MCF 10A (cell line): ENCODE data around the gene CDHR2. TPM values are rescaled to one million over a fixed set of nuclear protein-coding genes. Genes with fewer than 3 reads are reported as not detected.

Source experiments
- BruUV-seq: library from RNA; stranded (reverse); fragments of 400-500 nt; replicated peaks from 2 replicates; lab custom pipeline; 2021; lab: Mats Ljungman, UMichigan
- CTCF ChIA-PET: fragments of 300-600 bp; sonication (Branson Sonifier 250); formaldehyde crosslinking; extraction: SDS; loops from one replicate; lab custom pipeline; 2021; ENCODE audit warnings: antibody characterized with exemption, inconsistent platforms; lab: Yijun Ruan, JAX
- POLR2A ChIA-PET: fragments of 300-600, 350-650 bp; sonication (Branson Sonifier 250); formaldehyde crosslinking; extraction: SDS; loops from one replicate; lab custom pipeline; 2020; ENCODE audit warnings: antibody characterized with exemption, inconsistent platforms; lab: Yijun Ruan, JAX
- DNase-seq: peaks from one replicate; pipeline ENCODE4 v3.0.0-alpha.2; 2018; ENCODE audit not compliant: unreplicated experiment
- H3K27ac Mint-ChIP-seq: one replicate; pipeline ENCODE4 v1.8.0; 2022; ENCODE audit warnings: mild to moderate bottlenecking, low read depth, mixed read lengths; ENCODE audit not compliant: unreplicated experiment
- H3K27me3 Mint-ChIP-seq: one replicate; pipeline ENCODE4 v1.8.0; 2022; ENCODE audit warnings: mixed read lengths; ENCODE audit not compliant: insufficient read depth, unreplicated experiment
- H3K36me3 Mint-ChIP-seq: one replicate; pipeline ENCODE4 v1.8.0; 2022; ENCODE audit warnings: mild to moderate bottlenecking, moderate library complexity, mixed read lengths; ENCODE audit not compliant: insufficient read depth, unreplicated experiment
- H3K4me1 Mint-ChIP-seq: one replicate; pipeline ENCODE4 v1.8.0; 2022; ENCODE audit warnings: mixed read lengths; ENCODE audit not compliant: insufficient read depth, unreplicated experiment
- H3K4me3 Mint-ChIP-seq: one replicate; pipeline ENCODE4 v1.8.0; 2022; ENCODE audit warnings: mild to moderate bottlenecking, moderate library complexity, mixed read lengths; ENCODE audit not compliant: unreplicated experiment
- H3K9me3 Mint-ChIP-seq: one replicate; pipeline ENCODE4 v1.8.0; 2022; ENCODE audit warnings: mixed read lengths; ENCODE audit not compliant: unreplicated experiment
- intact Hi-C: fragments of 100-400 bp; cut with micrococcal nuclease; formaldehyde crosslinking; loops from 2 replicates; pipeline ENCODE4 v1.14.1; 2022
- total RNA-seq: library from RNA; stranded (reverse); gene quantifications from 2 replicates; pipeline ENCODE4 v1.2.3, GENCODE V29; 2022
- TF ChIP-seq, protein P1 (sequence below): fragments of 200-600 bp; IDR thresholded peaks from one replicate; pipeline ENCODE4 v1.8.0; 2022; ENCODE audit warnings: antibody characterized with exemption, mild to moderate bottlenecking; ENCODE audit not compliant: unreplicated experiment

Gene CDHR2
- total RNA-seq, 1 experiment from 2014 or later, result 0.09 TPM

DNA sequence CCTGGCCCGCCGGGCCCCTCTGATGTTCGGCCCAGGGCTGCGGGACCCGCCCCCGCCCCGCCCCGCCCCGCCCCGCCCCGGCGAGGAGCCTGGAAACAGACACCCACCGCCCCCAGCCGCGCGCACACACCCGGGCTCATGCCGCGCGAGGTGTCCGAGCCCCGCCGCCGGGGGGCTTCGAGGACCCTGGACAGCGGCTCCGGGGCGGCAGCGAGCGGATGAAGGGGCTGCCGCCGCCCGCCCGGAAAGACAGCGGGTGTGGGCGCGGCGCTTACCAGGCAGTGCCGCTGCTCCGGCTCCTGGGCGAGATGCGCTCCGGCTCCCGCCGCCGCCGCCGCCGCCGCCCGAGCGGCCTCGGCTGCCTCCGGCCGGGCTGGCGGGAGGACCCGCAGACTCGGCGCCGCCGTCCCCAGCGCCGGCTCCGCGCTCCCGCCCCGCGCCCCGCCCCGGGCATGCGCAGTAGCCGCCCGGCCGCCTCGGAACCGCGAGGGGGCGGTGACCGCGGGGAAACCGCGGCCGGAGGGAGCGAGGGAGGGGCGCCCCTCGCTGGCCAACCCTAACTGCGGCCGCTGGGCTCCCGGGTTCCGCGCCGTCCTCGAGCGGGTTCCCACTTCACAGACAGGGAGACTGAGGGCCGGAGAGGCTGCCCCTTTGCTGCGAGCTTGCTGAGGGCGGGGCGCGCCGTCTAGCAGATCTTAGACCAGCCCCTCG is 60.7 kb downstream of the CDHR2 start, which contains the start of gene GPRIN1:
Gene GPRIN1 (minus strand): TSS at position 433 of the 711 bp plus-strand sequence. CDS start 10,322 bp downstream, outside the sequence.
- no peak within 1 kb of the TSS for H3K27ac Mint-ChIP-seq

GRCh38 chr5:176610435-176610773 is 61.3 kb downstream of the CDHR2 start:
- Mint-ChIP-seq H3K9me3 (no peaks in the 10 kb centered on the region), H3K27me3 (no peaks in the 10 kb centered on the region), H3K27ac (no peak overlapping the region), H3K36me3 (no peaks in the 10 kb centered on the region), H3K4me3 (peak overlapping the region; percentile 62), H3K4me1 (peaks cover 30% of the 10 kb centered on the region)
- BruUV-seq, result no TSS peak
- ChIA-PET CTCF (interaction anchor here (1.3 kb wide), 1 partner anchor 37 kb away, joined by 3 read pairs; the partner anchor contains the start of gene TSPAN17), POLR2A (interaction anchor here (0.6 kb wide), 1 partner anchor 58 kb away, joined by 3 read pairs; no protein-coding TSS in a partner anchor)
- intact Hi-C loops, result no loop called here
- TF ChIP-seq, protein P1, sequence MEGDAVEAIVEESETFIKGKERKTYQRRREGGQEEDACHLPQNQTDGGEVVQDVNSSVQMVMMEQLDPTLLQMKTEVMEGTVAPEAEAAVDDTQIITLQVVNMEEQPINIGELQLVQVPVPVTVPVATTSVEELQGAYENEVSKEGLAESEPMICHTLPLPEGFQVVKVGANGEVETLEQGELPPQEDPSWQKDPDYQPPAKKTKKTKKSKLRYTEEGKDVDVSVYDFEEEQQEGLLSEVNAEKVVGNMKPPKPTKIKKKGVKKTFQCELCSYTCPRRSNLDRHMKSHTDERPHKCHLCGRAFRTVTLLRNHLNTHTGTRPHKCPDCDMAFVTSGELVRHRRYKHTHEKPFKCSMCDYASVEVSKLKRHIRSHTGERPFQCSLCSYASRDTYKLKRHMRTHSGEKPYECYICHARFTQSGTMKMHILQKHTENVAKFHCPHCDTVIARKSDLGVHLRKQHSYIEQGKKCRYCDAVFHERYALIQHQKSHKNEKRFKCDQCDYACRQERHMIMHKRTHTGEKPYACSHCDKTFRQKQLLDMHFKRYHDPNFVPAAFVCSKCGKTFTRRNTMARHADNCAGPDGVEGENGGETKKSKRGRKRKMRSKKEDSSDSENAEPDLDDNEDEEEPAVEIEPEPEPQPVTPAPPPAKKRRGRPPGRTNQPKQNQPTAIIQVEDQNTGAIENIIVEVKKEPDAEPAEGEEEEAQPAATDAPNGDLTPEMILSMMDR, result peak; percentile 0
- no peak for DNase-seq

More for the DNA sequence above, 60.7 kb downstream of the CDHR2 start, which contains the start of gene GPRIN1:
- Mint-ChIP-seq H3K9me3 (no peaks in the 10 kb centered on the region), H3K4me3 (peak within 1 kb of the TSS; percentile 83), H3K4me1 (peaks cover 25% of the 10 kb centered on the region), H3K36me3 (no peaks in the 10 kb centered on the region), H3K27me3 (no peaks in the 10 kb centered on the region)
- TF ChIP-seq, protein P1, result peak; percentile 34
- DNase-seq, result peak; percentile 63
- BruUV-seq, result no TSS peak
- CTCF ChIA-PET, result interaction anchor here (0.5 to 1.3 kb wide), 2 partner anchors 23 to 37 kb away, joined by 3 read pairs; partner anchors contain the start of gene TSPAN17
- POLR2A ChIA-PET, result interaction anchor here (0.6 to 1.3 kb wide), 2 partner anchors 37 to 58 kb away, joined by 3 to 4 read pairs; no protein-coding TSS in a partner anchor
- intact Hi-C loops, result no loop called here

DNA sequence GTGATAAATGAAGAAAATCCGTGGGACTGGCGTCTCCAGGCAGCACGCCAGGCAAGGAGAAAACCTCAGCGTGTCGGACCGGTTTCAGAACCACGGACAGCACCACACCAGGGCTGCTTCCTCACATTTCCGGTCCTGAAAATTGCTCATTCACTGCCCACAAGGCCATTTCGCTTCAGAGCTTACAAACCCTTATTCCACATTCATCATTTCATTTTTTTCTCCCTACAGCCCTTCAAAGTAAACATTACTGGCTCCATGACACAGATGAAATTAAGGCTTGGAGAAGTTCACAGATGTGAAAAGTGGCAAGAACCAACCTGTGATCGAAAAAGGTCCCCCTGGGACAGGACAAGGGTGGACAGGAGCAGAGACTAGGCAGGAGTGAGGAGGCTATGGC is 62.3 kb downstream of the CDHR2 start:
- CTCF ChIA-PET, result interaction anchor here (1.0 to 1.6 kb wide), 3 partner anchors 35 to 40 kb away, joined by 3 to 4 read pairs (median 3); no protein-coding TSS in a partner anchor
- Mint-ChIP-seq H3K36me3 (no peaks in the 10 kb centered on the region), H3K9me3 (no peaks in the 10 kb centered on the region), H3K27ac (no peak overlapping the region), H3K4me1 (peaks cover 36% of the 10 kb centered on the region), H3K27me3 (peaks cover 5% of the 10 kb centered on the region), H3K4me3 (no peak overlapping the region)
- POLR2A ChIA-PET, result interaction anchor here (0.5 to 0.9 kb wide), 4 partner anchors 36 to 250 kb away, joined by 3 to 4 read pairs (median 4); partner anchors contain the start of gene TSPAN17
- no TSS peak for BruUV-seq
- TF ChIP-seq, protein P1, result no peak
- intact Hi-C loops, result loop anchor here (1.0 kb wide), 1 partner anchor 36 kb away; the partner anchor contains the start of gene TSPAN17
- peak; percentile 87 for DNase-seq

- no peak overlapping the region for H3K27ac Mint-ChIP-seq
- no peak overlapping the region for H3K4me3 Mint-ChIP-seq
- no peaks in the 10 kb centered on the region for H3K9me3 Mint-ChIP-seq
- H3K27me3 Mint-ChIP-seq, result peaks cover 10% of the 10 kb centered on the region
- CTCF ChIA-PET, result interaction anchor here (0.6 to 1.7 kb wide), 6 partner anchors 35 to 95 kb away, joined by 3 to 5 read pairs (median 3); no protein-coding TSS in a partner anchor
- no peaks in the 10 kb centered on the region for H3K36me3 Mint-ChIP-seq
- BruUV-seq, result no TSS peak
- TF ChIP-seq, protein P1, result no peak
- intact Hi-C loops, result no loop called here
- DNase-seq, result no peak
- peaks cover 36% of the 10 kb centered on the region for H3K4me1 Mint-ChIP-seq
- POLR2A ChIA-PET, result interaction anchor here (0.6 to 0.9 kb wide), 2 partner anchors 35 to 251 kb away, joined by 4 read pairs; partner anchors contain the start of gene TSPAN17
Observed at GRCh38 chr5:176612008-176612407, 62.9 kb downstream of the CDHR2 start.
